GM19324 (cell line): ENCODE results near the gene PLXNC1.

Source experiments
- ATAC-seq: cut with Tn5 transposase; IDR thresholded peaks from one replicate; pipeline ENCODE4 v1.9.1; 2021; ENCODE audit warnings: mild to moderate bottlenecking, moderate library complexity; ENCODE audit not compliant: unreplicated experiment, low FRiP score

PLXNC1 gene

DNA sequence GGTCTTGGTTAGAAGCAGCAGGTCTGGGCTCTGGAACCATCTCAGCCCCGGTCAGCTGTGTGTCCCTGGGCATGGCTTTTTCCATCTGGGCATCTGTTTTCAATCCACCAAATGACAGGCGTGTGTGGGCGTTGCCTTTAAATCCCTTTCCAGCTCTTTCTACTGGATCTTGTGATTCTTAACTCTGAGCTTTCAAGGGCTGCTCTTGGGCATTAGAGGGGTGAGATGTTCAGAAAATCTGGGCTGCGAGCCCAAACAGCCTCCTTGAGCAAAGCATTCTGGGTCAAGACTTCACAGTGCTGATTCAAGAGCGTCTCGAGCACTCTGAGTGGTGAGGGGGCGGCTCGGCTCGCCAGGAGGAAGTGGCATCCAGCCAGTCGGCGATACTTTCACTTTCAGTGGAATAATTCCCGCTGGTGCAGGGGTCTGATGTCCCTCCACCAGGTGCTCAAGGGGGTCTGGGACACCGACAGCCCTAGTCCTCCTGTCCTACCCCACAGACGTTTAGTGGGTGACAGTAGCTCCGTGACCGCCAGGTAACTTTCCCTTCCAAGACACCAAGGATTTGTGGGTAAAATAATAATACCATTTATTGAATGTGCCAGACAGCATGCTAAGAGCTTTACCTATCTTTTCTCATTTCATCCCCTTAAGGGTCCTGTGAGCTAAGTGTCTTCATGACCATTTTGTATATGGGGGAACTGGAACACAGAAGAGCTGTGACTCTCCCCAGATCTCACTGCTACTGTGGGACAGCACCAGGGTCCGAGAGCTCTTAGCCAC is 114.0 kb downstream of the PLXNC1 start:
- ATAC-seq = no peak

DNA sequence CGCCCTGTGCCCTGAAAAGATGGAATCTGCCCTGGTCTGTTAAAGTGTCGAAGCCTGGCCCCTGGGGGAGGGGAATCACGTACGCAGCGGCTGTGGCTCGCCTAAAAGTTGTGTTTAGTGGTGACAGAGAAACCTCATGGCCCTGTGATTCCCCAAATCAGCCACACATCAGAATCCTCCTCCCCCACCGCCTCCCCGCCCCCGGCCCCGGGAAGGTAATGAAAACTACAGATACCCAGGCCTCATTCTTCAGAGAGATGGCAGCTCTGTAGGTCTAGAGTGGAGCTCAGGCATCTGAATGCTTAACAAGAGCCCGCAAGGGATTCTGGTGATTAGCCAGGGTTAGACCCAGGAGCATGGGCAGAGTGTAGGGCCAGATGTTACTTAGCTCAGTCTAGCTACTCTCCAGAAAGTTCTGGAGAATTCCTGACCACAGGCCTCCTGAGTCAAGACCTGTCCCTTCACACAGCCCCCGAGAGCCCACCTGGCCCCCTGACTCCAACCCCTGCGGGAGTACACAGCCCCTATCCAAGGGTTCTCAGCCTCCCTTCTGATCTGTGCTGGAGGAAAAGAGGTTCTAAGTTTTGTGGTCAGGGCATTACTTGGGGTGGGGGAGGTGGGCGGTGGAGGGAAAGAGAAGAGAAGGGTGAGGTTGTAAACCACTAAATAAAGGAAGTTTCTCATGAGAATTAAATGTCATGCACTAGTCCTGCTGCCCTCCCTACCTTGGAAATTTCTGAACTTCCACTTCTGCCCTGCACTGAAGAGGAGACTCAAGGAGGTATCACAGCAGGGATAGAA is 114.8 kb downstream of the PLXNC1 start:
- no peak for ATAC-seq

DNA sequence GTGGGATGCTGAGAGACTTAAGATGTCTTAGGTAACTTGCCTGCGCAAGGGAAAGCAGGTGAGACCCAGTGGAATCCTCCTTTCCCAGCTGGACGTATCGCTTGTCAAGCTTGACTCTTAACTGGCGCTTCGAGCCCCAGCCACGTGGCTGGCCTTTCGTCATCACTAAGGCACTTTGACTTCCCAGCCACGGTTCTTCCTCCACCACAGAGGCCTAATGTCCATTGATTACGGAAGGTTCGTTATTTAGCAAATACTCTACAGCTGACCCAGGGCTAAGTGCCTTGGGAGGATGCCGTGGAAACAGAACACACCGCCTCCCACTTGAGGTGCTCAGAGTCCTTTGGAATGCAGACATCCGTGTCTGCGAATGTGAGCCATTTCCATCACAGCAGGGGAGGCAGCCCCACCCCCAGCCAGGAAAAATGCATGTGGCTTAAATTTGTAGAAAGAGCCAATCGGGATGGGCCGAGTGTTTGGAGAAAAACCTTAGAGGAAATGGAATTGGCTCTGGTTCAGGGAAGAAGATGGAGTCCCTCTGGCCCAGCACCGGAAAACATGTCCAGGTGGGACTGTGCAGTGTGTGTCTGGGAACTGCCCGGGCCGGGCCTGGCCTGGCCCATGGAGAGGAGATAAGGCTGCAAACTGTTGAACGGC is 115.7 kb downstream of the PLXNC1 start:
- ATAC-seq = no peak

DNA sequence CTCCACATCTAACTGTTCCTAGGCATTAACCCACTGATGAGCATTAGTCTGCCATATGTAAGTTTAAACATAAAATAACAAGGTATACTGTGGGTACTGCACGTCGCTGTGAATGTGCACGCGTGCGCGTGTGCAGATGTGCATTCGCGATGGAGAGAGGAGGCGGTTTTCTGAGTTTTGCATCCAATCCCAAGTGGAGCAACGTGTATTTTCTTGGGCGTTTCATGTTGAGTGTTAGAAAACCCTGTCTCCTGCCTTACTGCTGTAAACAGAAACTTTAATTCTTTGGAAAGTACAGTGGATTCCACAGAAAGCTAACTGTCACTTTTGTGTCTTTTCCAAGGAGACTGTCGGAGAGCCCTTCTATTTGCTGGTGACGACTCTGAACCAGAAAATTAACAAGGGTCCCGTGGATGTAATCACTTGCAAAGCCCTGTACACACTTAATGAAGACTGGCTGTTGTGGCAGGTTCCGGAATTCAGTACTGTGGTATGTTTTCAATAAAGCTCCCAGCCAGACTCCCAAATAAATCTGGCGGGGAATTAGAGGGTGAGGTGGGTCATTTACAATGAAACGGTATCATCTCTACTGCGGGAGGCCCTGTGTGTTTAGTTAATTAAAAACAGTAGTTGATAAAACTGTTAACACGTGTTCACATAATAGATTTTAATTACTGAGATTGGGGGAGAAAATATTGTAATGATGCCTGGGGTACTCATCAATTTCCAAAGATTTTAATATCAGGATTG is 116.5 kb downstream of the PLXNC1 start:
- no peak for ATAC-seq

DNA sequence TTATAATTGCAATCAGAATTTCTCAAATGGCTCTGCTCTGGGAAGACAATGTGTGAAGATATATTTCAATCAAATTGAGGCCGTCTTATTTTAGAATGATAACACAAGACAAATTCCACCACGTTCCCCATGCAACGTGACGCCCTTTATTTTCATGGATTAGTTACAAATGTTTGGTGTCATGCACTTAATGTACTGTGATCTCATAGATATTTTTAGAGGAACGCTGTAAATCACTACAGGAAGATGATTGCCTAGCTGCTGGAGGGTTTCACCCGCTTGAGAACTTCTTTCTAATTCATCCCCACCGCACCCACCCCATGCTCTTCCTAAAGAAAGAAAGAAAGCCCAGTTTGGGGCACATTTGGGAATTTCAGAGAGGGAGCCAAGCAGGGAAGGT is 117.2 kb downstream of the PLXNC1 start:
- no peak for ATAC-seq

DNA sequence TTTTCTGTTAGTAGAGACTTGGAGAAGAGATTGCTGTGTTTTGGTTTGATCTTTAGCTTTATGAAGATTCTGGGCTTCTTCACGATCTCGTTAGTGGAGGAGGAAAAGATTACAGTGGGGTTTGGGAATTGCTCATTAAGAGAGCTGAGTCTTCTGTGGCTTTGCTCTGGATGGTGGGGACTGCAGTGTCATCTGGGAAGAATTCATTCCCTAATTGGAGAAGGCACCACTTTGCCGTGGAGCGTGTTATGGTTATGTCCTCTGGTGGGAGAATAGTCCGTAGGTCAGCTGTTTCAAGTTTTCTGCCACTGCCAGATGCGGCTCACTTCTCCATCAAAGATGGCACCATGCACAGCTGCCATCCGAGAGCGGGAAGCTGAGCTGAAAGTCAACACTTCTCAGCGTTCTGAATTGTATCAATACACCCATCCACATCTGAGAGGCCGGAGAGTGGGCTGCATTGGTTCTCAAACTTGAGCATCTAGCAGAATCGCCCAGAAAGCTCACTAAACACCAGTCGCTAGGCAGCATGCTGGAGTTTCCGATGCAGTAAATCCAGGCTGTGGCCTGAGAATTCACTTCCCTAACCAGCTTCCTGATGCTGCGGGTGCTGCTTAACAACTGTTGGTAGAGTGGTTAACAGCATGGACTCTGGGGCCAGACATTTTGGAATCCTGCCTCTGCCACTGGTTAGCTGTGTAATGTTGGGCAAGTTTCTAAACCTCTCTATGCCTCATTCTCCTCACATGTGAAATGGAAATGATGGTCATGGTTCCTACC is 117.8 kb downstream of the PLXNC1 start:
- ATAC-seq = no peak

DNA sequence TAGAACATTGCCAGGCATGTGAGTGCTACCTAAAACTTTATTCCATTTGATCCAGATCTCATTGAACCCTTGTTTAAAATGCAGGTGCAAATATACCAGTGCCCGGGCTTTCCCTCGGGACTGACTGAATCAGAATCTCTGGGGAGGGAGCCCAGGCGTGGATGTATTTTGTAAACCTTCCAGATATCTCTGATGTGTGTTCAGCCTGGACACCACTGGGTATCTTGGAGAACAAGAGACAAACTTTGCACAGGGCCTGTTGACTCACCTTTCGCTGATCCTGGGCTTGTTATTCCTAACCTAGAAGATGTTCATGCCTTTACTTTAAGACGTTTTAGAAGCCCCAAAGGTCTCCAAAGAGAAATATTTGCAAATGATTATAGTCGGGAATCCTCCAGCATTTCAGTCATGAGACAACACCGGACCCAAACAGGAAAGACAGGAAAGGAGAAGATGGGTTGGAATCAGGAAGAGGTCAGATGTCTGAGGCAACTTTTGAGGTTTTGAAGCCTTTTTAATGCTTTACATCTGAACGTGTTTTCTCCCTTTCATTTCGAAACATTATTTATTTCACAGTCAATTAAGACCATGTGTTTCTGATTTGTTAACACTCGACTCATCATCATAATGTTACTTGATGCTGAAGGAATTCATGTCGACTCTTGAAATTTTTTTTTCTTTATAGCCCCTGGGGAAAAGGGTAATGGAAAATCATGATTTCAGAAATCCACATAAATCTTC is 118.6 kb downstream of the PLXNC1 start:
- no peak for ATAC-seq

DNA sequence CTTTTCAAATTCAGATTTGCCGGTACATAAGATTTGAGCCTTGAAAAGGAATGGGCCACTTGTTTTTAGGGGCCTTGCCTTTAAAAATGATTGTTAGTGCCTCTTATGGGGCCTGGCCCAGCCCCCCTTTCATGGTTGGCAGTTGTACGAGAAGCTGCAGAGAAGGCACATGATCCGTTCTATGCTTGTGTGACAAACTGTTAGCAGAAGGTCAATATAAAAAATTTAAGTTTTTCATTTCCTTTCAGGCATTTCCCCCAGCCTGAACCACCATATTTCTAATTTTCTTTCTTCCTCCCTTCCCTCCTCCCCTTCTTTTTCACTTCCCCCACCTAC is 119.1 kb downstream of the PLXNC1 start:
- no peak for ATAC-seq

DNA sequence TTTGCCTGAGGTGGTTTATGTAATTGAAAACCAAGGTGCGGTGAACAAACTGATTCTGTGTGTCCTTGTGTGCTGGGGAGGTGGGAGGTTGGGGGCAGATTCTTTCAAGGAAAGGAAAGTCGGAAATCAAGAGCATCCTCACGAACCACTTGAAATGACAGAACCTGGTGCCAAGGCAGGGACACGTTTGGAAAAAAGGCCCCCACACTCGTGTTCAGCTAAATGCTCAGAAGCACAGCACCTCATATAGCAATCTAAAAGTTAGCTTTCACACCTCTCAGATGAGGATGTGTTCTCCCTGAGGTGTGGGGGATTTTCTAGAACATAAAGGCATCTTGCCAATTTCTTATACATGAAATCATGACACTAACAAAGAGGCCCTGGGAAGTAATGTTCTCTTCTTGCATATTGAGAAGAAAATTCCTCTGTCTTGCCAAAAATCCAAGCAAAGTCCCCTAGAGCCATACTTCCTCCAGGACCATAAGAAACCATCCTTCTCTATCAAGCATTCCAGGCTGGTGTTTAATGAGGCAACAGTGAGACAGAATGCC is 119.6 kb downstream of the PLXNC1 start:
- no peak for ATAC-seq

DNA sequence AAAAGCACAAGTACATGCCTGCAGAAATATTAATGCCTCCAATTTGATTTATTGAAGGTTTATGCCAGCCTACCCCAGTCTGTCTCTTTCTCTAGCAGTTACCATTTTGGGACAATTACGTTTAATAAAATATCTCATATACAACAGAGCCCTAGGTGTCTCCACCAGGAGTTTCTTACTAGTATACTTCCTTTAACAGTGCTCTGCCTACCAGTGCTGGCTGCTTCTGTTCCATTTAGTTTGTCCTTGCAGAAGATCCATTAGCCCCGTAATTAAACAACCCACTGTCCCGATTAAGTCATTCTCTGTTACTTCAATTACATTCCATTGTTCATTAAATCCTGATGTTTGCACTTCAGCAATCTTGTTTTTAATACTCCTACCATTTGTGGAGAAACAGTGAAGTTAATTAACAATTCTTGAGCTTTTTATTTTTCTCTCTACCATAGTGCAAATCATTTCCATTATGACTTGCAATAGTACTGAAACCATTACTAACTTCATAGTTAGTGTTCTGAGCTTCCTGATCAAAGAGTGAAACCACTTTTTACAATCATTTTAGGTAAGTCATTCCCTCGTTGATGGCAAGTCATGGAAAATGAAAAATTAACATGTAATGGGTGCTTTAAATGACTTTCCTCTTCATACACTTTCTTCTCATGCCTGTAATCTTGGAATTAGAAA is 121.1 kb downstream of the PLXNC1 start:
- no peak for ATAC-seq

DNA sequence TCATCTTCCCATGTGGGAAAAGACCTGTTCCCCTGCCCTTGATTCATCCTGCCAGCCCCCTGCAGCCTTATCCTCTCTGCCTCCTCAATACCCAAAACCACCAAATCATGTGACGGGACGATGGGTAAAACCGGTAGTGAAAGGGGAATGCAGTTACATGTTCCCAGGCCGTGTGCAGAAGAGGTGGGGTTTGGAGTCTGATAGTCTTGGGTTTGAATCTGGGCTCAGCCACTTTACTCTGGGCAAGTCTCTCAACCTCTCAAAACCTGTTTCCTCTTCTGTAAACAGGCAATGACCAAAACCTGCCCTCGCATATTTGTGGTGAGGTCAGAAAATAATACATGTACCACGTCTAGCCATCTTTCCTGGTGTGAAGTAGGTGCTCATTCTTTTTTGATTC is 123.0 kb downstream of the PLXNC1 start:
- ATAC-seq = no peak

DNA sequence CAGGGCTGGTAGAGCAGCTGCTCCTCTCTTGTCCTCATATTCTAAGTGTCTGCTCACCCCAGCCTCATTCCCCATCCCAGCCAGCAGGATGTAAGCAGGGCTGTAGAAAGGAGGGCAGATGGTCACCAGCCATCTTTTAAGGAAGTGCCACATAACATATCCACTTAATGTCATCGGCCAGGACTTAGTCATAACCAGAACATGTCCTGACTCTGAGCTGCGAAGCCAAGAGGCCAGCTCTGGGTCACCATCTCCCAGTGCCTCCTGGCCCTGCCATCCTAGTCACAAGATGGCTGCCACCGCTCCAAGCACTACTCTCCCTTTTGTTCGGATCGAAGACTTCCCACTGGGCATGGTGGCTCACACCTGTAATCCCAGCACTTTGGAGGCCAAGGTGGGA is 123.9 kb downstream of the PLXNC1 start:
- no peak for ATAC-seq

DNA sequence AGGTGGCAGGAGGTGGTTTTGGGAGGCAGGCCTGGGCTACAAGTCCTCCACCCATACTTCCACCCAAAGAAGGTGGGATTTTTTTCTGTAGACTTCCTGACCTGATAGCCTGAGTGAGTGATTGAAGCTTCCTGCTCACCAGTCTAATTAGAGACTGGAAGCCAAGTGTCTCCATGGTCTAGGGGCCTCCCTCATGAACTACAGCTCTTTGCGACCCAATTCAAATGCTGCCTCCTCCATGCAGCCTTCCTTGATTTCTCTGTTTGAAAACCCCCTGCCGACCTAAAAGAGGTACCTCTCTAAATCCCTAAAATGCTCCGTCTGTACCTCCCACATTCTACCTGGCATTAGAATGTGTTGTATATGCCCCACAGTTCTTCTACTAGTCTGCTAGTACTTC is 124.9 kb downstream of the PLXNC1 start:
- no peak for ATAC-seq

DNA sequence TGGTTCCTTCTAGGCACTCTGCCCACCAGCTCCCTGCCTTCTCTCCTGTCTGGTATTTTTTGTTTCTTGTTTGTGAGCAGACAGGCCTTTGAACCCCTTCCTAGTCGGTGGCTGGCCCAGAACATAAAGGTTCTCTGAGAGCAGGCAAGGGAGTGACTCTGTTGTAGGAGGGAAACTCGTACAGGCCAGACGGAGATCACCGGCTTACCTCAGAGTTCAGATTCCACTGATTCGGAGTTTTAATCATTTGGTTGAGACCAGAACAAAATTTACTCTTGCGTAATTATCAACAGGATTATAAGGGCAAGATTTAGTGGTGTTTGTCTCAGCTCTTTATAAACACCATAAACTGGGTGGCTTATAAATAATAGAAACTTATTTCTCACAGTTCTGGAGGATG is 128.3 kb downstream of the PLXNC1 start:
- ATAC-seq = no peak

DNA sequence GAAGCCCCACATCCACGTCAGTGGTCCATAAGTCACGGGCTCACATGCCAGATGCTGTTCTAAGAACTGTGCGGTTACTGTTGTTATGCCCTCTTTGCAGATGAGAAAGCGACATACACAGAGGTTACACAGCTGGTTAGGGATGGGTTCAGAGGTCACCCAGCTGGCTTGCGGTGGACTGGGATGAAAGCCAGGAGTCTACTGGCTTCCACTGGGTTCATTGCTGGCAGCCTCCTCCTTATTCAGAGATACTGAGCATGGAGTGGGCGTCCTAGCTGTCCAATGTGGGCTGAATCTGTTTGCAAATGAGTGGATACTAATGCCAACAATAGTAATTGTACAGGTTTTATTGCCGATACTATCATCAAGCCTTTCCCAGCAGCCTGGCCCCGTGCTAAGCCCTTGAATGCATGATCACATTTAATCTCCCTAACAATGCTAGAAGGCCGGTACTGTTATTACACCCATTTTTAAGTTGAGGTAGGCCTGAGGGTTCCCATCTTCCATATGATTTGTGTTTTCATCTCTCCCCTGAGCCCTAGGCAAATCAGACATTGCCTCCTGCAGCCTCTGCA is 129.1 kb downstream of the PLXNC1 start:
- no peak for ATAC-seq

DNA sequence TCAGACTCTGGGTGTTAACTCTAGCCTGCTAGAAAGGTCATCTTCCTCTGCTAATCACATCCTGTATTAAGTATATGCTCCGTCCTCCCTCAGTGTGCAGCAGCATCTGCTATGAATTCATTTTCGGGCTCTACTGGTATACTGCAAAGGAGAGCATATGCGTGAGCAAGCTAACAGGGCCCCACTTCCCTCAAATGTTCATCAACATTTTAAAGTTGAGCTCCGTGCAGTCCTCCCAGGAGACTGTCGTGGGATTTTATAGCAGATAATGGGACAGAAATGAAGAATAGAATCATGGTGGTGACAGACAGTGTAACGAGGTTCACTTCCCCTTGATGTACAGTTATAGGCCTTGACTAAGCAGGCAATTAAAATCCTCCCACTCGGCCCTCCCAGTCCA is 131.7 kb downstream of the PLXNC1 start:
- no peak for ATAC-seq

DNA sequence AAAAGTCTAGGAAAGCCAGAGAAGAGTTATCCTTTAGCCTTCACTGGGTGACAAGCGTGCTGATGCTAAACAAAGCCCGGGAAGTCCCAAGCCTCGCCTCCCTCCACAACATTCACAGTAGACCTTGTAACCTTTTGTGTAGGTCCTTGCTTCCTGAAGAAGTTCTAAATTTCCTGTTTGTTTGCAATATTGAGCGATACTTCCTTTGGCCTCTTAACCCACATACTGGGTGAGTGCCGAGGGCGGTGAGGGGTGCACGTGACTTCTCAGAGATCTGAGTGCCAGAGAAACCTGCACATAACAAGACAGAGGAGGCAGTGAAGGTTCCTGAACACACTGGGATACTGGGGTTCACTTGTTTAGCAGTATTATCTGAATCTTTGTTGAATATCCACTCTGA is 134.3 kb downstream of the PLXNC1 start:
- no peak for ATAC-seq

DNA sequence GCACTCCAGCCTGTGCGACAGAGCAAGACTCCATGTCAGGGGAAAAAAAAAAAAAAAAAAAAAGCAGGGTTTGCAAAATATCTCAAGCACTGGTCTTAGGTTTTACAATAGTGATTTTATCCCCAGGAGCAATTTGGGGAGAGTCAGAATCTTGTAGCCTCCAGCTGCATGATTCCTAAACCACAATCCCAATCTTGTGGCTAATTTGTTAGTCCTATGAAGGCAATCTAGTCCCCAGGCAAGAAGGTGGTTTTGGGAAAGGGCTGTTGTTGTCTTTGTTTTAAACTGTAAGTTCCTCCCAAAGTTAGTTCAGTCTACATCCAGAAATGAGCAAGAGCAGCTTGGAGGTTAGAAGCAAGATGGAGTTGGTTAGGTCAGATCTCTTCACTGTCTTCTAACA is 135.7 kb downstream of the PLXNC1 start:
- ATAC-seq = no peak
